A204.1 (cell line): Measurements from ENCODE around the gene FUT4.
"Not testable (repeated sequence)": the region's sequence is repeated elsewhere in the genome, so short reads cannot be mapped to it uniquely, and the experiment has no call there.

Experiments
- FAIRE-seq: peaks from 2 replicates; lab custom pipeline; 2012; peaks lifted over from hg19 to GRCh38; lab: Jason Lieb, UNC

FUT4 gene

DNA sequence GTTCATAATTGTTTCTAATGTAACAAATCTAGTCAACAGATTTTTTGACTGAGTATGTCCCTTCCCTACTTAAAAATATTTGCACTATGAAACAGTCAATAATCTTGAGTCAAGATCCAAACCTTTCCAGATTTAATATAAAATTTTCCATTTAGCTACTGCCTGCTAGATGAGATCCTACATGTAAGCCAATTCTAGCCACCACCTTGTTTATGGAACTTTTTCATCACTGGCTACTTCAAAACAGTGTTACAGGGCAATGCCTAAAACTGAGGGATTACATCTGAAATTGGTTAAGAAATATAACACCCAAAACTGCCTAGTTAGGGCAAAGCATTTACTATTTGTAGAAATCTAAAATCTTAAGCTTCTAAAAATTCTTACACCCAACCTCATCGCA lies 10.5 kb upstream of the FUT4 start:
- FAIRE-seq, result no peak

DNA sequence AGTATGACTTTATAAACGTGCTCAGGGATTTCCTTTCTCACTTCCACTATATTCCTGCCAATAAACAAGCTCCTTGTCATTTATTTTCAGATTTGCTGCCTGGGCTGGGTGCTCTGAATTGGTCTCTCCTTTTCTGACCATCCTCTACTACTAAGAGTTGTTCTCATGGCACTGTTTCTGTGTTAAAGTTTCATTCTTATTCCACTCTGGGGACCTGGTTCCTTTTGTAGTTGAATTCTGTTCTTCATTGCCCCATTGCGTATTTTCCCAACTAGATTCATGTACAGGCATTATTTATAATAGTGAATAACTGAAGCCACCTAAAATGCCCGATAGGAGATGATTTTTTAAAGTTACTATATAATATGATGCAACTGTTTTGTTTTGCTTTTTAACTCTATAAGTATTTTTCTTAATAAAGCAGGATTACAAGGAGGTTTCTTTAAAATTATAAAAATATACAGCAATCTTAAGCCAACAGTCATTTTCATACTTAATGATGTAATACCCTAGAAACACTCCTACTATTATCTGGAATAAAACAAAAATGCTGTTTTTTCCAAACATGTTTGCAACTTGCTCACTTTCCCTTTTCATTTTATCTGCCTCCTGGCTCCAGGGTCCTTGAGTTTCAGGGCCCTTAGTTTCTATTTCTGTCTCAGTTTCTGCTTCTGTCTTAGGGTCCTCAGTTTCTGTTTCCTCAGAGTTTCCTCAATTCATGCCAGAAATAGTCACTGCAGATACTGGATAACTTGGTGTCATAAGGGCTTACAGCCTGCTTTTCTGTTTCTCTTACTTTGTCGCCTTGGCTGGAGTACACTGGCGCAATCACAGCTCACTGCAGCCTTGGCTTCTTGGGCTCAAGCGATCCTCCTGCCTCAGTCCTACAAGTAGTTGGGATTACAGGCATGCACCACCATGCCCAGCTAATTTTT lies 9.8 kb upstream of the FUT4 start:
- no peak for FAIRE-seq

GRCh38 chr11:94536386-94536785 lies 7.3 kb upstream of the FUT4 start:
- no peak for FAIRE-seq

DNA sequence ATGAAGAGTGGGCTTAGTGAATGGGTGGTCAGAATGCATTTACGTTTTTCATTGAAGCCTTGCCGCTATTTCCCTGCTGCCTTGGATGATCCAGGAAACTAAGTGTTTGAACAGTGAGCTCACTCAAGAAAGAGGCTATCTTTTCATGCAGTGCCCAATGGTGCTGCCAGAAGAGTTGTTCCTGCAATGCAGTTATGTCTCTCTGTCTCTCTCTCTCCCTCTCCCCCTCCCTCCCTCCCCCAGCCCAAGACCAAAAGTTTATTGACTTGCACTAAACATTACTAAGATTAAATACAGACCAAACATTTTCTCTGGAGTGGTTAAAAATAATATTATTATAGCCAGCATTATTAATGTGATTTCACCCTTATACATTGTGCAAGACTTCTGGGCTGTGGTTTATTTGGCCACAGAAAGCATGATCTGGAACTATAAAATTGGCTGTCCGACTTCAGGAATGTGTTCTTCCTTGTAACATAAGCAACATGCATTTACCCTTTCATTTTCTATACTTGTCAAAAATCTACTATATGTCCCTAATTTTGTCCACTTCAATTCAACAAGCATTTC lies 6.6 kb upstream of the FUT4 start:
- FAIRE-seq, result no peak

DNA sequence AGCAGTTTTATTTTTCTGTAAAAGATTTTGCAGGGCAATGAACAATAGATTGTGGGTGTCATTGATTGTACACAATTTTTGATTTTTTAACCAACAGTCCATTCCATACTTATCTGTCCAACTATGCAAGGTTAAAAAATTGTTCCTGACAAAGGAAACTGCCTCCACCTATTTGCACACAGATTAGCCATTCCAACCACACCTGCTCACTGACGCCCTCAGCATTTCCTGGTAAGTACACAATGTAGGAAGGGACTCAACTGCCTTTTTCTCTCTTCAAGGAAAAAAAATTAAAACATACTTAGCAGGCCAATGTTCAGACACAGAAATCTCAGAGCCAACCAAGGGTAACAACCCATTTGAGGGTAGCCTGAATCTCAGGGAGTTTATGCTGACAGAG lies 4.3 kb upstream of the FUT4 start:
- FAIRE-seq, result no peak

DNA sequence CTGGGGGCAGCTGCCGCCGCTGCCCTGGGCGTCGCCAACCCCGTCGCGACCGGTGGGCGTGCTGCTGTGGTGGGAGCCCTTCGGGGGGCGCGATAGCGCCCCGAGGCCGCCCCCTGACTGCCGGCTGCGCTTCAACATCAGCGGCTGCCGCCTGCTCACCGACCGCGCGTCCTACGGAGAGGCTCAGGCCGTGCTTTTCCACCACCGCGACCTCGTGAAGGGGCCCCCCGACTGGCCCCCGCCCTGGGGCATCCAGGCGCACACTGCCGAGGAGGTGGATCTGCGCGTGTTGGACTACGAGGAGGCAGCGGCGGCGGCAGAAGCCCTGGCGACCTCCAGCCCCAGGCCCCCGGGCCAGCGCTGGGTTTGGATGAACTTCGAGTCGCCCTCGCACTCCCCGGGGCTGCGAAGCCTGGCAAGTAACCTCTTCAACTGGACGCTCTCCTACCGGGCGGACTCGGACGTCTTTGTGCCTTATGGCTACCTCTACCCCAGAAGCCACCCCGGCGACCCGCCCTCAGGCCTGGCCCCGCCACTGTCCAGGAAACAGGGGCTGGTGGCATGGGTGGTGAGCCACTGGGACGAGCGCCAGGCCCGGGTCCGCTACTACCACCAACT lies 1.0 kb downstream of the FUT4 start:
- no peak for FAIRE-seq

DNA sequence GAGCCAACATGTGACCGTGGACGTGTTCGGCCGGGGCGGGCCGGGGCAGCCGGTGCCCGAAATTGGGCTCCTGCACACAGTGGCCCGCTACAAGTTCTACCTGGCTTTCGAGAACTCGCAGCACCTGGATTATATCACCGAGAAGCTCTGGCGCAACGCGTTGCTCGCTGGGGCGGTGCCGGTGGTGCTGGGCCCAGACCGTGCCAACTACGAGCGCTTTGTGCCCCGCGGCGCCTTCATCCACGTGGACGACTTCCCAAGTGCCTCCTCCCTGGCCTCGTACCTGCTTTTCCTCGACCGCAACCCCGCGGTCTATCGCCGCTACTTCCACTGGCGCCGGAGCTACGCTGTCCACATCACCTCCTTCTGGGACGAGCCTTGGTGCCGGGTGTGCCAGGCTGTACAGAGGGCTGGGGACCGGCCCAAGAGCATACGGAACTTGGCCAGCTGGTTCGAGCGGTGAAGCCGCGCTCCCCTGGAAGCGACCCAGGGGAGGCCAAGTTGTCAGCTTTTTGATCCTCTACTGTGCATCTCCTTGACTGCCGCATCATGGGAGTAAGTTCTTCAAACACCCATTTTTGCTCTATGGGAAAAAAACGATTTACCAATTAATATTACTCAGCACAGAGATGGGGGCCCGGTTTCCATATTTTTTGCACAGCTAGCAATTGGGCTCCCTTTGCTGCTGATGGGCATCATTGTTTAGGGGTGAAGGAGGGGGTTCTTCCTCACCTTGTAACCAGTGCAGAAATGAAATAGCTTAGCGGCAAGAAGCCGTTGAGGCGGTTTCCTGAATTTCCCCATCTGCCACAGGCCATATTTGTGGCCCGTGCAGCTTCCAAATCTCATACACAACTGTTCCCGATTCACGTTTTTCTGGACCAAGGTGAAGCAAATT lies 1.8 kb downstream of the FUT4 start:
- no peak for FAIRE-seq

- no peak for FAIRE-seq
Observed at GRCh38 chr11:94546162-94546470, 2.4 kb downstream of the FUT4 start.

DNA sequence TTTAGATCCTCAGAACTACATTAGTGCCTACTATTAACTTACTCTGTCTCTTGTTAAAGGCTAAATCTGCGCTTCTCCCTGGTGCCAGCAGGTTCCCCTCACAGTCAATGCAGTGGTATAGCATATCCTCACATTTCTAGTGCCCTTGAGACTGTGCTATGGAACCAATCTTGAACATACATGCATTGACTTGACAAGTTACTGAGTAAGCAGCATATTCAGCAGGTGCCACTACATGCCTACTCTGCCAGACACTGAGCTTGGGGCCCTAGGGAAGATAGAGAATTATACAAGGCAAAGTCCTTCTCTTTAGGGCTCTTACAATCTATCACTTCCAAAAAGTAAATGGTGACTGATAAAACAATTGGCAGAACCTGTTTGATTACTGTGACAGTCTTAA lies 3.2 kb downstream of the FUT4 start:
- no peak for FAIRE-seq

DNA sequence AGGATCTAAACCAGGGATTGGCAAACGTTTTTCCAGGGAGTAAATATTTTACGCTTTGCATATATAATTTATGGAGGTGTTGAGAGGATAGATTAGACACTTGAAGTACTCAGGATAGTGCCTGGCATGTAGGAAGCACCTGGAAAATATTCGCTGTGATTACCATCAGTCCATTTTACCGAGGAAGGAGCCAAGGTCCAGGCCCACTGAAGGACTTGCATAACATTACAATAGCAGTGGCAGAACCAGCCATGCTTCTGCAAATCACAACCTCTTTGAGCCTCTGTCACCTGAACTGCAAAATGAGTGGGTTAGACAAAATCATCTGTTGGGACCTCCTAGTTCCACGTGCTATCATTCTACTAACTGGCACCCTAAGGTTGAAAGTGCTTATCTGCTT lies 5.4 kb downstream of the FUT4 start:
- FAIRE-seq, result no peak

- no peak for FAIRE-seq
Observed at GRCh38 chr11:94550513-94550912, 6.8 kb downstream of the FUT4 start.

GRCh38 chr11:94553938-94554337 lies 10.2 kb downstream of the FUT4 start:
- FAIRE-seq, result no peak

DNA sequence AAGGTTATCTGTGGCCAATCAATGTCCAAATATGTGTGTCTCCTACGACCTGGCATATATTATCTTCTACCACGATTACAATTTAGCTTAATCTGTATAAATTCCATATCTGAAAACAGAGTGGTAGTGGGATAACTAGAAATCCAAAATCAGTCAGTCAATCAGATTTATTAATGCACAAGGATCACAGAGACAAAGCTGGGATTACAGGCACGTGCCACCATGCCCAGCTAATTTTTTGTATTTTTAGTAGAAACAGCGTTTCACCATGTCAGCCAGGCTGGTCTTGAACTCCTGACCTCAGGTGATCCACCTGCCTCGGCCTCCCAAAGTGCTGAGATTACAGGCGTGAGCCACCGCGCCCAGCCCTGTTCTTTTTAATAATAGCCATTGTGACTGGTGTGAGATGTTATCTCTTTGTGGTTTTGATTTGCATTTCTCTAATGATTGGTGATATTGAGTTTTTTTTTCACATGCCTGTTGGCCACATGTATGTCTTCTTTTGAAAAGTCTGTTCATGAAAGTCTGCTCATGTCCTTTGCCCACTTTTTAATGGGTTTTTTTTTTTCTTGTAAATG lies 12.1 kb downstream of the FUT4 start:
- FAIRE-seq, result not testable (repeated sequence)

- FAIRE-seq, result no peak
Observed at GRCh38 chr11:94557421-94557820, 13.7 kb downstream of the FUT4 start.

DNA sequence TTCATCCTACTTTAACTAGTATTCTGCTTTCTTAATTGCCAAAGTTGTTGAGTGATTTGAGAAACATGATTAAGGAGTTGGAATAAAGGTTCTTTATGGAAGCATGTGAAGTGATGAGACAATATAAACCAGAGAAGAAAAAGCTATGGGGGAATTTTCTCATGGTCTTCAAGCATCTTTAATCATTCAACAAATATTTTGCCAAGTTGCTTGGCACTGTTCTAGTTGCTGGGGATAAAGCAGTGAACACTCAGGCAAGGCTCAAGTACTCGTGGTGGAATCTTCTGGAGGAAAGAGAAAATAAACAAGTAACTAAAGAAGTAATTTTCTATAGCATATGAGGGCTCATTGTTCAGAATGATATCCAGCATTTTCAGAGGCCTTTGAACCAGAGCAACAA lies 14.3 kb downstream of the FUT4 start:
- FAIRE-seq, result no peak

- FAIRE-seq, result no peak
Observed at GRCh38 chr11:94558468-94558867, 14.7 kb downstream of the FUT4 start.

- no peak for FAIRE-seq
Observed at GRCh38 chr11:94558932-94559331, 15.2 kb downstream of the FUT4 start.

DNA sequence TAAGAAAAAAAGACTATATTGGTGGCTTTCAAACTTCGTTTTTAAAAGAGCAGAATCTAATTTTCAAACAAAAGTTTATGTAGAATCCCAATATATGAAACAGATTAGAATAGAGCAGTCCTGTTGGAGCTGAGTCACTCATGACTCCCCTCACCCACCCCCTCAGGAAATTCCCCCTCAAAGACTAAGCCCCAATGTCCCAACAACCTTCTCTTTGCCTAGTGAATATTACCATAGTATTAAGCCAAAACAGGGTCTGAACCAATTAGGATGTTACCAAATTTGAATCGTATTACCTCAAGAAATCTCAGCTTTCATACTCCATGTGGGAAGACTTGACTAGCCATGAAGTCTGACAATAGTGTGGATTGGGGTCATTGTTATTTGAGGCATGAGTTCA lies 15.6 kb downstream of the FUT4 start:
- FAIRE-seq, result no peak

DNA sequence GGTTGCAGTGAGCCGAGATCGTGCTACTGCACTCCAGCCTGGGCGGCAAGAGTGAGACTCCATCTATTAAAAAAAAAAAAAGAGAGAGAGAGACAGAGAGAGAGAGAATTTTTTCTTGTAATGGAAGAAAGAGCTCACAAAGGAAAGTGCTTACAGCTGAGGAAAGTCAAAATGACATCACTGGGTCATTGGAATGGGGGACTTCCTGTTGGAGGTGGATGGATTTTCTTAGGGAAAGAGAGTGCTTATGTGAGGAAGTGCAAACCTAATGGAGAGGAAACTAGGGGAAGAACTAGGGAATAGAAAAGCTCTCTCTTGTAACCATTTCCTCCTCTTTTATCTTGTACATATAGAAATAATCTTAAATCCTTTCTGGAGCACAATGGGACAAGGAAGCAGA lies 17.1 kb downstream of the FUT4 start:
- no peak for FAIRE-seq

- no peak for FAIRE-seq
Observed at GRCh38 chr11:94563176-94563847, 19.6 kb downstream of the FUT4 start.

DNA sequence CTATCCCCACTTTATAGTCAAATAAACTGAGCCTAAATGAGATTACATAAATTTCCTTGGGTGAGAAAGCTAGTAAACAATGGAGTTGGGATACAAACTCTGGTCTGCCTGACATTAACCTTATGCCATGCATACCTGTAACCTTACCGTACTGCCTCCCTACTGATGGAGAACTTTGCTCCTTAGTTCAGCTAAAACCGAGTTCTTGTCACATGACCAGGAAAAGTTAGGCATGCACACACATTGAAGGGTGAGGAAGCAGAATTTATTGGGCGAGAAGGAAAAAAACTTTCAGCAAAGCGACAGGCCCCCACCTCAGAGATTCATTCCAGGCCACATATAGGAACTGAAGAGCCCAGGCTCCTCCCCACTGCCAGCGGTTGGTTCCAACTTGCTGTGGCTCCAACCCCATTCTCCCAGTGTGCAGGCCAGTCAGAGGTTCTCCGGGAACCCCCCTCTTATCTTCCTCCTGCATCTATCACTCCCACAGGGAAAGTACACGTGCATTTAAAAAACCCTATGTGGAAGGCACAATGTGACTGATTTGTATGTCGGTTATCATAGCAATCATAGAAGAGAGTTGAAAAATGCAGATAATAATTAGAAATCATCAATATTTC lies 20.2 kb downstream of the FUT4 start:
- no peak for FAIRE-seq
